Spinal cord (tissue), 10 donors: ENCODE measurements around the gene ADM5. TPM values are rescaled to one million over a fixed set of nuclear protein-coding genes. Genes with fewer than 3 reads are reported as not detected.
A peak's percentile ranks its signal among the peaks of the same experiment; 100 is the strongest.
"Not testable (repeated sequence)": the region's sequence is repeated elsewhere in the genome, so short reads cannot be mapped to it uniquely, and the experiment has no call there.

Experiments used
- DNase-seq, 6 donors: peaks; one replicate each; pipeline versions ENCODE4 v3.0.0 to v3.0.0-alpha.2; 2013 to 2015; ENCODE audit warnings: low spot score in 6 of 6, low read depth in 4 of 6
- H3K27ac ChIP-seq: one replicate; pipeline ENCODE4 v1.5.1; 2013; ENCODE audit warnings: low read depth, low read length, control low read depth
- H3K27me3 ChIP-seq: one replicate; pipeline ENCODE4 v1.6.1; 2013; ENCODE audit warnings: low read length; ENCODE audit not compliant: control insufficient read depth, insufficient read depth
- H3K36me3 ChIP-seq: one replicate; pipeline ENCODE4 v1.6.1; 2013; ENCODE audit warnings: low read length; ENCODE audit not compliant: control insufficient read depth, insufficient read depth
- H3K4me1 ChIP-seq: one replicate; pipeline ENCODE4 v1.6.1; 2013; ENCODE audit warnings: low read length; ENCODE audit not compliant: control insufficient read depth, insufficient read depth
- H3K4me3 ChIP-seq: one replicate; pipeline ENCODE4 v1.5.1; 2013; ENCODE audit warnings: low read depth, low read length, control low read depth
- H3K9me3 ChIP-seq: one replicate; pipeline ENCODE4 v1.6.1; 2013; ENCODE audit warnings: low read length; ENCODE audit not compliant: control insufficient read depth, insufficient read depth
- WGBS: methylation state at CpG from one replicate; pipeline ENCODE4 v1.1.5; 2013; ENCODE audit warnings: missing lambda C conversion rate; ENCODE audit not compliant: insufficient coverage; 5-methylcytosine and 5-hydroxymethylcytosine counted together
- polyA plus RNA-seq, 2 donors: library from polyadenylated mRNA; unstranded; fragments of 120-200 nt; gene quantifications; one replicate each; pipeline ENCODE4 v1.2.1, GENCODE V29; 2013; ENCODE audit not compliant: insufficient read length in 2 of 2
- total RNA-seq, 2 donors: library from RNA; depleted of rRNA in 1 of 2; stranded (reverse); fragments of 120-200 nt in 1 of 2; fragments of >200 nt in 1 of 2; gene quantifications; one replicate each; pipeline versions ENCODE4 v1.2.3 to v1.2.4, GENCODE V29; 2013 to 2014
- donor health status: healthy.

The ADM5 gene
- total and polyA plus RNA-seq, 4 donors = 0.69 to 3.3 (median 2.0) TPM

- H3K27me3 ChIP-seq = no peaks in the 10 kb centered on the region
- no peak overlapping the region for H3K4me3 ChIP-seq
- no peaks in the 10 kb centered on the region for H3K9me3 ChIP-seq
- H3K4me1 ChIP-seq = peaks cover 9% of the 10 kb centered on the region
- peak in 3 of 6 donors; percentile 4 to 68 (median 9) for DNase-seq
- peaks cover 8% of the 10 kb centered on the region for H3K36me3 ChIP-seq
- peak overlapping the region; percentile 49 for H3K27ac ChIP-seq
- 70% methylated on average over 5 of the region's 8 CpGs for WGBS
Observed at GRCh38 chr19:49718511-49718910, 29.1 kb downstream of the ADM5 start.

- peaks cover 4% of the 10 kb centered on the region for H3K36me3 ChIP-seq
- peaks cover 9% of the 10 kb centered on the region for H3K4me1 ChIP-seq
- H3K27ac ChIP-seq = peak overlapping the region; percentile 49
- 72% methylated on average over 2 of the region's 6 CpGs for WGBS
- DNase-seq = no peak
- no peaks in the 10 kb centered on the region for H3K27me3 ChIP-seq
- H3K9me3 ChIP-seq = no peaks in the 10 kb centered on the region
- H3K4me3 ChIP-seq = no peak overlapping the region
Observed at GRCh38 chr19:49718991-49719390, 29.6 kb downstream of the ADM5 start.

GRCh38 chr19:49719420-49719819 is 30.0 kb downstream of the ADM5 start:
- H3K36me3 ChIP-seq, H3K27me3 ChIP-seq, H3K4me3 ChIP-seq, DNase-seq, H3K27ac ChIP-seq, H3K4me1 ChIP-seq, H3K9me3 ChIP-seq: not testable (repeated sequence)
- 81% methylated on average over 19 of the region's 22 CpGs for WGBS

- 57% methylated on average over 16 of the region's 23 CpGs for WGBS
- DNase-seq = peak in 3 of 6 donors; percentile 7 to 39 (median 20)
- Histone ChIP-seq H3K4me3 (no peak overlapping the region), H3K4me1 (peaks cover 15% of the 10 kb centered on the region), H3K9me3 (no peaks in the 10 kb centered on the region), H3K36me3 (no peaks in the 10 kb centered on the region), H3K27me3 (no peaks in the 10 kb centered on the region), H3K27ac (peak overlapping the region; percentile 61)
Observed at GRCh38 chr19:49727217-49728030, 38.0 kb downstream of the ADM5 start.

GRCh38 chr19:49730166-49730565 is 40.8 kb downstream of the ADM5 start:
- no peaks in the 10 kb centered on the region for H3K36me3 ChIP-seq
- no peak for DNase-seq
- no peaks in the 10 kb centered on the region for H3K27me3 ChIP-seq
- H3K27ac ChIP-seq = no peak overlapping the region
- H3K4me3 ChIP-seq = no peak overlapping the region
- peaks cover 15% of the 10 kb centered on the region for H3K4me1 ChIP-seq
- no peaks in the 10 kb centered on the region for H3K9me3 ChIP-seq
- 100% methylated on average over 4 of the region's 5 CpGs for WGBS

GRCh38 chr19:49738268-49738667 is 48.9 kb downstream of the ADM5 start:
- no peaks in the 10 kb centered on the region for H3K4me1 ChIP-seq
- no peaks in the 10 kb centered on the region for H3K9me3 ChIP-seq
- no peak overlapping the region for H3K4me3 ChIP-seq
- H3K27ac ChIP-seq = no peak overlapping the region
- H3K27me3 ChIP-seq = no peaks in the 10 kb centered on the region
- H3K36me3 ChIP-seq = no peaks in the 10 kb centered on the region
- WGBS = 72% methylated on average over 2 of the region's 4 CpGs
- no peak for DNase-seq

GRCh38 chr19:49739098-49739497 is 49.7 kb downstream of the ADM5 start:
- Histone ChIP-seq H3K4me3 (no peak overlapping the region), H3K27ac (no peak overlapping the region), H3K36me3 (no peaks in the 10 kb centered on the region), H3K4me1 (no peaks in the 10 kb centered on the region), H3K27me3 (no peaks in the 10 kb centered on the region), H3K9me3 (no peaks in the 10 kb centered on the region)
- no peak for DNase-seq
- no CpG with 5 or more reads among the region's 1 CpG for WGBS

GRCh38 chr19:49739933-49740332 is 50.5 kb downstream of the ADM5 start:
- no peak for DNase-seq
- WGBS = 85% methylated on average over 8 of the region's 10 CpGs
- Histone ChIP-seq H3K4me3 (no peak overlapping the region), H3K36me3 (no peaks in the 10 kb centered on the region), H3K27ac (no peak overlapping the region), H3K27me3 (no peaks in the 10 kb centered on the region), H3K4me1 (no peaks in the 10 kb centered on the region), H3K9me3 (no peaks in the 10 kb centered on the region)
